RWPE1 (cell line): ENCODE measurements around the gene CACNA1A.

ENCODE experiments used
- CTCF ChIA-PET: fragments of 350-600 bp; sonication (Branson Sonifier 250); formaldehyde crosslinking; extraction: SDS; loops from one replicate; lab custom pipeline; 2021; lab: Yijun Ruan, JAX
- POLR2A ChIA-PET: fragments of 400-600 bp; formaldehyde crosslinking; extraction: SDS; loops from one replicate; lab custom pipeline; 2020; ENCODE audit warnings: antibody characterized with exemption; ENCODE audit not compliant: low non-redundant PET; lab: Yijun Ruan, JAX
- DNase-seq: peaks from one replicate; pipeline ENCODE4 v3.0.0; 2012; ENCODE audit warnings: low spot score
- H3K27ac ChIP-seq: fragments of 450-650 bp; 2 replicates; pipeline ENCODE4 v1.5.1; 2017
- CTCF ChIP-seq: fragments of 450-650 bp; conservative IDR thresholded peaks from 2 replicates; pipeline ENCODE4 v1.5.1; 2017; ENCODE audit warnings: low read depth, mild to moderate bottlenecking

CACNA1A gene

DNA sequence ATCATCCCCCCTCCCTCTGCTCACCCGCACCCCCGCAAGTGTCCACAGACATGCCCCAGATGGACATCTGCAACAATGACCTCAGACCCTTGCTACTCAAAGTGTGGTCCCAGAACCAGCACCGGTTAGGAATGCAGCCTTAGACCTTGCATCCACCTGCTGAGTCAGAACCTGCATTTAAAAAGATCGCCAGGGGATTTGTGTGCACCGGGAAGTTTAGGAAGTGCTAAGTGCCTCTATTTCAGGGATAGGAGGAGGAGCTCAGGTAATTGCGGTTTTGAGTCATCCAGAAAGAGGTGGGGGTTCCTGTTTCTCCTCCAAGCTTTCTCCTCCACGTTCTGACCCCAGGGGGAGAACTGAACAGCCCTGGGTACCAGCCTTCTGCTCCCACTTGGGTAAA is 46.2 kb downstream of the CACNA1A start:
- no peak for TF ChIP-seq CTCF
- H3K27ac ChIP-seq, result no peak overlapping the region
- DNase-seq, result no peak
- ChIA-PET CTCF (no interaction called here), POLR2A (no interaction called here)

DNA sequence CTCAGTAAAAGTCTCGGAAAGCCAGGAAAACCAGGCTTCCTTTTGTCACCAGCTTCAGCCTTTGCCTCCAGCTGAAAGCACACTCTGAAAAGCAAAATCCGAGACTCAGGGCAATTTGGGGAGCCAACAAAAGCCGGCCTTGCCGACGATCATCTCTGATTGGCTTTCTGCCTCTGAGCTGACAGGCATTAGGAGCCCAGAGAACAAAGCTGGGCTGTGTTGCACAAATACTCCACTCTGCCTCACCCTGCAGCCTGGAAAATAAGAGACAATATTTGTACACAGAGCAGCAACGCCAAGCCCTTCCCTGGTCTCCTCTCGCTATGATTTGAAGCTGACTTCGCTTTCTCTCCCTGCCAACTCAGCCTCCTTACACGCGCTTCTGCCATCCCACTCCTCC is 46.9 kb downstream of the CACNA1A start:
- H3K27ac ChIP-seq, result no peak overlapping the region
- POLR2A ChIA-PET, result no interaction called here
- DNase-seq, result no peak
- TF ChIP-seq CTCF, result no peak
- CTCF ChIA-PET, result no interaction called here

DNA sequence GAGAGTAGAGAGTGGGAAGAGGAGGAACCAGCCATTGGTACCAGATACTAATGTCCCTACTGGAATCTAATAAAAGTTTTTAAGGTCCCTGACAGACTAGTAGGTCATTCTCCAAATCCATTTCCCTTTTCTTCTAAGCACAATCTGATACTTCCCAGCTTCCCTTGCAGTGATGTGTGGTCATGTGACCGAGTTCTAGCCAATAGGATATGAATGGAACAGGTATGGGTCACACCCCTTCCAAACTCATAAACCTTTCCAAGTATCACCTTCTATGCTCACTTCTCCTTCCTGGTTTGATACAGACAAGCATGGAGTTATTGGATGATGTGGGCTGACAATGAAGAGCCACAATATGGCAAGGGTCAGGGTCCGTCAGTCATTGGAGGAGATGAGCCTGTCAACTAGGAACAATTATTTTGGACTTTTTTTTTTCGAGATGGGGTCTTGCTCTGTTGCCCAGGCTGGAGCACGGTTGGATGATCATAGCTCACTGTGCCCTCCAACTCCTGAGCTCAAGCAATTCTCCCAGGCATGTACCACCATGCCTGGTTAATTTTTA is 54.8 kb downstream of the CACNA1A start:
- POLR2A ChIA-PET, result no interaction called here
- TF ChIP-seq CTCF, result no peak
- CTCF ChIA-PET, result interaction anchor here (0.6 kb wide), 2 partner anchors 23 to 186 kb away, joined by 3 read pairs; no protein-coding TSS in a partner anchor
- no peak for DNase-seq
- no peak overlapping the region for H3K27ac ChIP-seq

GRCh38 chr19:13447978-13448377 is 58.3 kb downstream of the CACNA1A start:
- no peak overlapping the region for H3K27ac ChIP-seq
- no peak for TF ChIP-seq CTCF
- no peak for DNase-seq
- ChIA-PET POLR2A (no interaction called here), CTCF (interaction anchor here (0.5 to 0.6 kb wide), 2 partner anchors 11 to 392 kb away, joined by 3 to 4 read pairs; no protein-coding TSS in a partner anchor)

DNA sequence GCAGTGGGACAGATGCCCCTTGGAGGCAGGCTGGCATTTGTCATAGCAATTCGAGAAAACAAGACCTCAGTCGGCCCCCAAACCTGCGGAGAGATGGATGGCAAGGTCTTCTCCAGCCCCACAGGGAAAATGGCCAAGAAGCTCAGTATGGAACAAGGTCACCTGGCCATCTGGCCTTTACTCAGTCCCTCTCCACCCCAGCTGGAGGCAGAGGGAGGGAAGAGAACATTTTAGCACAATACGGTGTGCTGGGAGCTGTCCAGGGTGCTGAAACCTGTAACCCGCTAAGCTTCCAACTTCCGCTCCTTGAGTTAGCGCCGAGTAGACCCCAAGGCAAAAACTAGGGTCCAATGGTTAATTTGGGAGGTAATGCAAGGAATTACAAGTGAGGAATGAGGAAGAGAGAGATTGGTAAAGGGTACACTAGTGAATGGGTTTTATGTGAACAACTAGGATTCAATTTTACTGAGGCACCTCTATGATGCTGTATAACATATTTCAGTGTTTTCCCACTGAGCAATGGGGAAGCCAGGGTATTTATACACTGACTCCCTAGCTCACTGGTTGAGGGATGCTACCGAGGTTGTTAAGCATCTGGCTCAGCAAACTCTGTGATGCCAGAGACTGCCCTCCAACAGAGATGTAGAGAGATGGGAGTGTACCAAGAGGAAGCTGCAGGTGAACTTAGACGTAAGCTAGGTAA is 64.3 kb downstream of the CACNA1A start:
- CTCF ChIA-PET, result interaction anchor here (0.6 kb wide), 1 partner anchor 55 kb away, joined by 3 read pairs; no protein-coding TSS in a partner anchor
- DNase-seq, result peak; percentile 58
- POLR2A ChIA-PET, result no interaction called here
- no peak overlapping the region for H3K27ac ChIP-seq
- TF ChIP-seq CTCF, result no peak

DNA sequence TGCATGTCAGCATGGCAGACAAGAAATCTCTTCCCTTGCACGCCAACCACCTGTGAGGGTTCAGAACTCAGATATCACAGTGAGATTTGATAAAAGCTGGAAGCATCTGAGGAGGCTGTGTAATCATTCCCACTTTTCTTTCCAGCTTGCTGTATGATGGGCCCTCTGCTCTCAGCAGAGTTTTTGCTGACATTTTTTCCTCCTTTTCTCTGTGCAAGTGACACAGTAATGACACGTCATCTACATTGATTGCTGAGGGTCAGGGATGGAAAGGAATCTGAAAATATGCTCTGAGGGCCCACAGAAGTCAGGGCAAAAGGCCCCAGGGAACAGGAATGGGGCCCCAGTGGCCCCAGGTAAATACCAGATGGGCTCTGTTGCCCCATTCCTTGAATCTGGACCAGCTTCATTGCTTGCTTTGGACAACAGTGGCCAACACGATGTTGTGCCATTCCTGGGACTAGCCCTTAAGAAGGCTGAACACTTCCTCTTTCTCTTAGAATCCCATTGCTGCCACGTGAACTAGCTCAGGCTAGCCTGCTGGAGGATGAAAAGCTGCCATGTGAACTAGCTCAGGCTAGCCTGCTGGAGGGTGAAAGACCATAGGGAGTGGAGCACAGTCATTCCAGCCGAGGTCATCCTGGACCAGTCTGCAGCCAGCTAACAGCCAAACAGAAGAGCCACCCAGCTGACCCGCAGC is 68.2 kb downstream of the CACNA1A start:
- no peak for TF ChIP-seq CTCF
- no peak overlapping the region for H3K27ac ChIP-seq
- CTCF ChIA-PET, result interaction anchor here (0.9 to 1.4 kb wide), 3 partner anchors 9 to 151 kb away, joined by 3 to 6 read pairs (median 4); no protein-coding TSS in a partner anchor
- DNase-seq, result no peak
- POLR2A ChIA-PET, result no interaction called here
